GM12874 (cell line): ENCODE results near the gene GMIP.

ENCODE experiments used
- CTCF ChIP-seq: IDR thresholded peaks from 2 replicates; pipeline ENCODE4 v1.5.1; 2011; ENCODE audit warnings: low read depth, mild to moderate bottlenecking, control low read depth, low read length, moderate library complexity; ENCODE audit not compliant: insufficient read depth

GMIP gene

GRCh38 chr19:19661141-19661674, 17.8 kb upstream of the GMIP start:
- TF ChIP-seq CTCF = no peak

- no peak for TF ChIP-seq CTCF
Measured at GRCh38 chr19:19659646-19660245, 16.3 kb upstream of the GMIP start.

GRCh38 chr19:19657397-19657783, 13.9 kb upstream of the GMIP start:
- no peak for TF ChIP-seq CTCF

GRCh38 chr19:19656451-19657396, 13.3 kb upstream of the GMIP start:
- TF ChIP-seq CTCF = no peak

GRCh38 chr19:19655641-19656343, 12.3 kb upstream of the GMIP start:
- no peak for TF ChIP-seq CTCF

GRCh38 chr19:19655051-19655594, 11.7 kb upstream of the GMIP start:
- no peak for TF ChIP-seq CTCF

GRCh38 chr19:19654441-19654840, 11.0 kb upstream of the GMIP start:
- TF ChIP-seq CTCF = no peak
